Parathyroid adenoma (tissue), 2 donors: ENCODE measurements around the gene CST7.

Experiments used
- H2AFZ ChIP-seq: fragments of 300-600 bp; sonication (generic); one replicate; pipeline ENCODE4 v1.7.0; 2017; ENCODE audit warnings: antibody characterized with exemption, mild to moderate bottlenecking
- H3K27ac ChIP-seq: fragments of 300-600 bp; sonication (generic); one replicate; pipeline ENCODE4 v1.7.0; 2017
- H3K27me3 ChIP-seq: fragments of 300-600 bp; sonication (generic); one replicate; pipeline ENCODE4 v1.7.0; 2017; ENCODE audit warnings: low read length; ENCODE audit not compliant: control insufficient read depth, insufficient read depth
- H3K36me3 ChIP-seq: fragments of 300-600 bp; sonication (generic); one replicate; pipeline ENCODE4 v1.7.0; 2017; ENCODE audit warnings: low read length; ENCODE audit not compliant: control insufficient read depth, insufficient read depth
- H3K4me1 ChIP-seq: fragments of 300-600 bp; sonication (generic); one replicate; pipeline ENCODE4 v1.7.0; 2017; ENCODE audit warnings: control low read depth
- H3K4me2 ChIP-seq: fragments of 300-600 bp; sonication (generic); one replicate; pipeline ENCODE4 v1.7.0; 2017; ENCODE audit warnings: low read length
- H3K4me3 ChIP-seq: fragments of 300-600 bp; sonication (generic); one replicate; pipeline ENCODE4 v1.7.0; 2017; ENCODE audit warnings: low read depth, low read length
- H3K79me2 ChIP-seq: fragments of 300-600 bp; sonication (generic); one replicate; pipeline ENCODE4 v1.7.0; 2017; ENCODE audit warnings: control low read depth
- H3K9ac ChIP-seq: fragments of 300-600 bp; sonication (generic); one replicate; pipeline ENCODE4 v1.7.0; 2017; ENCODE audit warnings: mild to moderate bottlenecking
- H3K9me3 ChIP-seq: fragments of 300-600 bp; sonication (generic); one replicate; pipeline ENCODE4 v1.7.0; 2017; ENCODE audit warnings: low read length; ENCODE audit not compliant: control insufficient read depth
- CTCF ChIP-seq: fragments of 300-600 bp; sonication (generic); IDR thresholded peaks from one replicate; pipeline ENCODE4 v1.7.0; 2017; ENCODE audit warnings: antibody characterized with exemption, mild to moderate bottlenecking
- donor health status: primary hyperparathyroidism.

The CST7 gene

GRCh38 chr20:25005661-25006060 lies 56.6 kb downstream of the CST7 start:
- Histone ChIP-seq H3K4me2 (no peak overlapping the region), H3K9ac (no peak overlapping the region), H3K4me3 (no peak overlapping the region), H3K27ac (no peak overlapping the region), H3K79me2 (no peaks in the 10 kb centered on the region), H3K9me3 (no peaks in the 10 kb centered on the region), H3K4me1 (no peaks in the 10 kb centered on the region), H3K36me3 (no peaks in the 10 kb centered on the region), H2AFZ (no peak overlapping the region), H3K27me3 (no peaks in the 10 kb centered on the region)
- TF ChIP-seq CTCF, result no peak

GRCh38 chr20:25006431-25007167 lies 57.5 kb downstream of the CST7 start:
- H3K79me2 ChIP-seq, result no peaks in the 10 kb centered on the region
- no peak overlapping the region for H3K9ac ChIP-seq
- no peaks in the 10 kb centered on the region for H3K27me3 ChIP-seq
- no peak overlapping the region for H3K27ac ChIP-seq
- H3K36me3 ChIP-seq, result no peaks in the 10 kb centered on the region
- no peaks in the 10 kb centered on the region for H3K4me1 ChIP-seq
- H2AFZ ChIP-seq, result no peak overlapping the region
- no peak overlapping the region for H3K4me3 ChIP-seq
- no peak for TF ChIP-seq CTCF
- no peaks in the 10 kb centered on the region for H3K9me3 ChIP-seq
- H3K4me2 ChIP-seq, result no peak overlapping the region

GRCh38 chr20:25007491-25008305 lies 58.6 kb downstream of the CST7 start:
- Histone ChIP-seq H3K27me3 (no peaks in the 10 kb centered on the region), H3K36me3 (no peaks in the 10 kb centered on the region), H3K9me3 (no peaks in the 10 kb centered on the region), H3K4me3 (no peak overlapping the region), H3K4me1 (no peaks in the 10 kb centered on the region), H3K4me2 (no peak overlapping the region), H2AFZ (no peak overlapping the region), H3K9ac (no peak overlapping the region), H3K27ac (no peak overlapping the region), H3K79me2 (no peaks in the 10 kb centered on the region)
- TF ChIP-seq CTCF, result no peak

- no peak overlapping the region for H3K4me3 ChIP-seq
- no peak for TF ChIP-seq CTCF
- H3K27ac ChIP-seq, result no peak overlapping the region
- H2AFZ ChIP-seq, result no peak overlapping the region
- H3K36me3 ChIP-seq, result no peaks in the 10 kb centered on the region
- H3K79me2 ChIP-seq, result no peaks in the 10 kb centered on the region
- no peaks in the 10 kb centered on the region for H3K9me3 ChIP-seq
- no peak overlapping the region for H3K9ac ChIP-seq
- H3K4me2 ChIP-seq, result no peak overlapping the region
- no peaks in the 10 kb centered on the region for H3K4me1 ChIP-seq
- no peaks in the 10 kb centered on the region for H3K27me3 ChIP-seq
Observed at GRCh38 chr20:25008388-25009217, 59.5 kb downstream of the CST7 start.
